Measurements from ENCODE around the gene CCDC88C. TPM values are rescaled to one million over a fixed set of nuclear protein-coding genes. Genes with fewer than 3 reads are reported as not detected.

CCDC88C gene
- total RNA-seq, 1 experiment from 2014 or later: 64.8 TPM

- Mint-ChIP-seq H3K27me3 (ENCODE audit: low read depth) (no peaks in the 10 kb centered on the region), H3K36me3 (peaks cover 32% of the 10 kb centered on the region), H3K9me3 (no peaks in the 10 kb centered on the region), H3K4me1 (peaks cover 9% of the 10 kb centered on the region), H3K4me3 (no peak overlapping the region), H3K27ac (0 out of 2 replicates have a peak overlapping the region, but pooled peaks have one; percentile 32)
- TF ChIP-seq ZNF317 (CRISPR knock-in tag; IDR thresholded peaks at IDR 0.05; ENCODE audit: borderline replicate concordance, low read depth): no peak
- no peak for TF ChIP-seq ZNF219 (CRISPR knock-in tag; IDR thresholded peaks at IDR 0.05; ENCODE audit: borderline replicate concordance)
- TF ChIP-seq FOXK1 (CRISPR knock-in tag; IDR thresholded peaks at IDR 0.05): no peak
- TF ChIP-seq CREM (CRISPR knock-in tag; IDR thresholded peaks at IDR 0.05): no peak
- no peak for TF ChIP-seq SMAD4 (CRISPR knock-in tag; IDR thresholded peaks at IDR 0.05)
- TF ChIP-seq SP1 (CRISPR knock-in tag; conservative IDR thresholded peaks at IDR 0.05): no peak
- TF ChIP-seq ZNF121 (CRISPR knock-in tag; IDR thresholded peaks at IDR 0.05): no peak
- no peak for TF ChIP-seq ATF1 (CRISPR knock-in tag; IDR thresholded peaks at IDR 0.05)
- TF ChIP-seq ZSCAN18 (CRISPR knock-in tag; IDR thresholded peaks at IDR 0.05): no peak
- no peak for TF ChIP-seq ZNF281 (CRISPR knock-in tag; IDR thresholded peaks at IDR 0.05)
- TF ChIP-seq RELA (CRISPR knock-in tag; IDR thresholded peaks at IDR 0.05; ENCODE audit: borderline replicate concordance): no peak
- ATAC-seq: no peak
- DNase-seq (ENCODE audit: low spot score): no peak
- ChIA-PET POLR2A (interaction anchor here (0.6 kb wide), 1 partner anchor 46 kb away, joined by 3 read pairs; no protein-coding TSS in a partner anchor), CTCF (interaction anchor here (0.5 to 4.4 kb wide), 16 partner anchors 10 to 130 kb away, joined by 3 to 35 read pairs (median 9); partner anchors contain the start of gene CCDC88C)
Observed at GRCh38 chr14:91324606-91325575, 92.7 kb downstream of the CCDC88C start.

GRCh38 chr14:91323671-91324605 is 93.7 kb downstream of the CCDC88C start:
- H3K9me3 Mint-ChIP-seq: no peaks in the 10 kb centered on the region
- peaks cover 39% of the 10 kb centered on the region for H3K36me3 Mint-ChIP-seq
- TF ChIP-seq CREM (CRISPR knock-in tag; IDR thresholded peaks at IDR 0.05) (no peak), CTCF (IDR thresholded peaks at IDR 0.05) (peak; percentile 98)
- ChIA-PET CTCF (interaction anchor here (0.6 to 4.4 kb wide), 44 partner anchors 8 to 587 kb away, joined by 3 to 35 read pairs (median 5); partner anchors contain the start of gene CCDC88C), POLR2A (no interaction called here)
- H3K27me3 Mint-ChIP-seq (ENCODE audit: low read depth): no peaks in the 10 kb centered on the region
- H3K4me3 Mint-ChIP-seq: no peak overlapping the region
- ATAC-seq: peak; percentile 81
- H3K4me1 Mint-ChIP-seq: peaks cover 9% of the 10 kb centered on the region
- H3K27ac Mint-ChIP-seq: 0 out of 2 replicates have a peak overlapping the region, but pooled peaks have one; percentile 18
- peak; percentile 90 for DNase-seq (ENCODE audit: low spot score)

- DNase-seq (ENCODE audit: low spot score) (no peak), ATAC-seq (no peak)
- H3K4me3 Mint-ChIP-seq: no peak overlapping the region
- no peak overlapping the region for H3K27ac Mint-ChIP-seq
- CTCF ChIA-PET: interaction anchor here (0.6 to 4.4 kb wide), 43 partner anchors 9 to 588 kb away, joined by 3 to 35 read pairs (median 5); partner anchors contain the start of gene CCDC88C
- H3K4me1 Mint-ChIP-seq: peaks cover 9% of the 10 kb centered on the region
- H3K27me3 Mint-ChIP-seq (ENCODE audit: low read depth): no peaks in the 10 kb centered on the region
- H3K36me3 Mint-ChIP-seq: peaks cover 45% of the 10 kb centered on the region
- POLR2A ChIA-PET: no interaction called here
- H3K9me3 Mint-ChIP-seq: no peaks in the 10 kb centered on the region
- no peak for TF ChIP-seq ZNF281 (CRISPR knock-in tag; IDR thresholded peaks at IDR 0.05)
- TF ChIP-seq TCF7 (CRISPR knock-in tag; IDR thresholded peaks at IDR 0.05; ENCODE audit: low read depth): no peak
- no peak for TF ChIP-seq CBFB (CRISPR knock-in tag; IDR thresholded peaks at IDR 0.05; ENCODE audit: low read depth)
- TF ChIP-seq PRRX2 (CRISPR knock-in tag; IDR thresholded peaks at IDR 0.05): no peak
- TF ChIP-seq IRF2 (CRISPR knock-in tag; IDR thresholded peaks at IDR 0.05; ENCODE audit: borderline replicate concordance, low read depth): no peak
- no peak for TF ChIP-seq ATF1 (CRISPR knock-in tag; IDR thresholded peaks at IDR 0.05)
- TF ChIP-seq EMX1 (CRISPR knock-in tag; IDR thresholded peaks at IDR 0.05): no peak
- TF ChIP-seq ZNF317 (CRISPR knock-in tag; IDR thresholded peaks at IDR 0.05; ENCODE audit: borderline replicate concordance, low read depth): no peak
- no peak for TF ChIP-seq SMAD3 (CRISPR knock-in tag; IDR thresholded peaks at IDR 0.05; ENCODE audit: borderline replicate concordance)
- TF ChIP-seq ZNF416 (CRISPR knock-in tag; IDR thresholded peaks at IDR 0.05): no peak
- TF ChIP-seq ZNF138 (CRISPR knock-in tag; conservative IDR thresholded peaks at IDR 0.05): no peak
Observed at GRCh38 chr14:91323031-91323430, 94.6 kb downstream of the CCDC88C start.
